A204.1 (cell line): Measurements from ENCODE around the gene TDRD3.

Experiments
- FAIRE-seq: peaks from 2 replicates; lab custom pipeline; 2012; peaks lifted over from hg19 to GRCh38; lab: Jason Lieb, UNC

TDRD3 gene

DNA sequence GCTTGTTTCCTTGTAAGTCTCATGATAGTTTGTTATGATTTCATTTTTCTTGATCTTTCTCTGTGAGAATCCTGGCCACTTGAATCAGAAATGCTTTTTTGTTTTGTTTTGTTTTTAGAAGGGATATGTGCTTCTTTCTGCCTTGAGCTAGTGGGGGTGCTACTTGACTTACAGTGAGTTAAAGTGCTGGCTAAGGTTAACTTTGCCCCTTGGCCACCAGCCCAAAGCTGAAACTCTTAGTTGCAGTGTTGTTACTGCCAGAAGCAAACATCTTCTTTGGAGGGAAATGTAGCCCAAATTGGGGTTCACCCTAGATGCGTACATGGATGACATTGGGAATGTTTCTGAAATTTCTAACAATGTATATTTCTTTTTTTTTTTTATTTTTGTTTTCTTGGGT, 57.4 kb downstream of the TDRD3 start:
- FAIRE-seq: no peak

DNA sequence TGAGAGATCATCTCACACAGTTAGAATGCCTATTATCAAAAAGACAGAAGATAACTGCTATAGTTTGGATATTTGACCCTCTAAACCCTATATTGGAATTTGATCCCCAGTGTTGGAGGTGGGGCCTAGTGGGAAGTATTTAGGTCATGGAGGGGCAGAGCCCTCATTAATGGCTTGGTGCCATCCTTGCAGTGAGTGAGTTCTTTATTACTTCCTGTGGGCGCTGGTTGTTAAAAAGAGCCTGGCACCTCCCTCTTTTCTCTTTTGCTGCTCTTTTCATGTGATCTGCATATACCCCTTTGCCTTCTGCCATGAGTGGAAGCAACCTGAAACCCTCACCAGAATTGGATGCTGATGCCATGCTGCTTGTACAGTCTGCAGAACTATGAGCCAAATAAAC, 66.8 kb downstream of the TDRD3 start:
- FAIRE-seq: no peak

DNA sequence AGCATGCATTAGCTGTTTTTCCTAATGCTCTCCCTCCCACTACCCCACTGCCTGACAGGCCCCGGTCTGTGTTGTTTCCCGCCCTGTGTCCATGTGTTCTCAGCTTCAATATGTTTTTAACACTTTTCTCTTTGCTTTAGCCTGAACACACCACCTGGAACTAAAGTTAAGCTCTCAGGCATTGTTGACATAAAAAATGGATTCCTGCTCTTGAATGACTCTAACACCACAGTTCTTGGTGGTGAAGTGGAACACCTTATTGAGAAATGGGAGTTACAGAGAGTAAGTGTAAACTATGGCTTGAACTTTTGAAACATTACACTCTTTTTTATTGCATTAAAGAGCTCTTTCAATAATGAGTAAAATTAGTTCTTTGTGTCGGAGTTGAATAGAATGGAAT, 70.1 kb downstream of the TDRD3 start:
- FAIRE-seq: no peak

DNA sequence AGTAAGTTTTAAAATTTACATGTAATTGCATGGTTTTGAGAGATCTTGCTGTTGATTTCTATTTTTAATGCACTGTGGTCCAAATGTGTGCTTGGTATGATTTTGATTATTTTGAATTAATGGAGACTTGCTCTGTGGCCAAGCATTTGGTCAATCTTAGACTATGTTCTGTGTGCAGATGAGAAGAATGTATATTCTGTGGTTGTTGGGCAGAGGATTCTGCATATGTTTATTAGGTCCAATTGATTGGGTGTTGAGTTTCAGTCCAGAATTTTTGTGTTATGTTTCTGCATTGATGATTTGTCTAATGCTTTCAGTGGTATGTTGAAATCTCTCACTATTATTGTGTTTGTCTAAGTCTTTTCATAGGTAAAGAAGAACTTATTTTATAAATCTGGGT, 82.3 kb downstream of the TDRD3 start:
- no peak for FAIRE-seq

DNA sequence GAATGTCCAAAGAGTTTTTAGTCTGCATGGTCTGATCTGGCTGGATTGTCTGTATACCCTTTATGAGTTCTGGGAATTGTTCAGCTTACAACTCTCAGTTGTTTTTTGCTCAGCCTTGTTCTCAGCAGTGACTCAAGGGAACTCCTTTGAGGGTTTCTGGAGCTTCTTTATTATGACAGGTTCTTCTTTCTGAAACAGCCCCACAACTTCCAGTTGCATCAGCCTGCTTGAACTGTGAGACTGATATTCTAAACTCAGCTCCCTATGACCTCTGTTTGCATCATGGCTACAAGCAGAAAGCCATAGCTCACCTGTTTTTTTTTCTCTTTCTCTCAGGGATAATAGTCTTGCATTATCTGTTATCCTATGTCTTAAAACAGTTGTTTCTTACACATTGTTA, 85.0 kb downstream of the TDRD3 start:
- no peak for FAIRE-seq

DNA sequence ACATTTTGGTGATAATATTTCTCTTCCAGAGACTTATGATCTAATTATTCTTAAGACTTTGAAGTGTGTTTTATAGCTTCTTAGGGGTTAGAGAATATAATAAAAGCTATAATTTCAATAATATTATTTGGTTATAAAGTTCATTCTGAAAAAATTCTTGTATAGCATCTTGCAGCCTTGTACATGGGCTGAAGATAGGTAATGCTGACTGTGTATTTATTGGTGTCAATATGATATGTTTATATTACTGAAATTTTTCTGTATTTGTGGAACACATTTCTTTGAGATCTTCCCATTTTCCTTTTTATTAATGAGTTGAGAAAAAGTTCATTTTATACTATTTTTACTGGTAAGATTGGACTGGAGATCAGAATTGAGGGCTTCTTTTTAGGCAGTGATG, 87.8 kb downstream of the TDRD3 start:
- FAIRE-seq: peak; percentile 14

DNA sequence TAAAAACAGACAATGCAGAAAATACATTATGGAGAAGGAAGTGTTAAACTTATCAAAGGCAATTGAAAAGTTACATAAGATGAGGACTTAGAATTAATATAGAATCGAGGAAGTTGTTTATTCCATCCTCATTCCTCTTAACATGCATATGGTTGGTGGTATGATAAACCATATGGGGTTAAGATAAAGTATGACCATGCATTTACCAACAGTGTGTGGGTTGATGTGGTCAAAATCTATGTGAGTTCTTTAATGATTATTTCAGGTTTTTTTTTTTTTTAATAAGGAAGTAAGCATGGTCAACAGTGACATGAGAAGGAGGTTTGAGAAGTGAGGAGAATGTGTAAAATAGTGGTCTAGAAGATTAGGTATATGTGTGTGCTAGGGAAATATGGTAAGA, 94.5 kb downstream of the TDRD3 start:
- no peak for FAIRE-seq

DNA sequence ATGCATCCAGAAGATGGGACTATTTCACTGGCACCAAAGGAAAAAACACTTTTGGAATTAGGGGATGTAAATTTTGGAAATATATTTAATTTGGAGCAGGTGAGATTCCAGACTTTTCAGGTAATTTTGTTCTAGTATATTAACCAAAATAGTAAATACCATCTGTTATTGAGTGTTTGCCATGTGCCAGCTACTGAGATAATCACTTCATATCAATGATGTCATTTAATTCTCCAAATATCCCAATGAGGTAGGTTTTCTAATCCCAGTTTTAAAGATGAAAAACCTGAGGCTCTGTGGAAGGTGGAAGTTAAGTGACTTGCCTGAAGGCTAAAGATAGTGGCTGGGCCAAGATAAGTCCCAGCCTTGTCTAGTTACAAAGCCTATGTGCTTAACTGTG, 95.2 kb downstream of the TDRD3 start:
- no peak for FAIRE-seq

DNA sequence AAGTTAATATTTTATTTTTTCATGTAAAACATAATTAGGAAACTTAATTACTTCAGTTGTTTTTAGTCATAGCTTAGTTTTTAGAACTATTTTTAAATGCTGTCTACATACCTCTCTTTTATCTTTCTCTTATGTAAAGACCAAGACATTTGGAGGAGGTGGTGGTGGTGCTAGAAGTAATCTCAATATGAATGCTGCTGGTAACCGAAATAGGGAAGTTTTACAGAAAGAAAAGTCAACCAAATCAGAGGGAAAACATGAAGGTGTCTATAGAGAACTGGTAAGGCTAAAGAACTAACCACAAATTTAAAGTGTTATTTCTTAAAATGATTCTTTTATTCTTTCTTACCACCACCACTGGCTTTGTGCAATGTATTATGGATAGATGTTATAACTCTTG, 97.3 kb downstream of the TDRD3 start:
- no peak for FAIRE-seq

DNA sequence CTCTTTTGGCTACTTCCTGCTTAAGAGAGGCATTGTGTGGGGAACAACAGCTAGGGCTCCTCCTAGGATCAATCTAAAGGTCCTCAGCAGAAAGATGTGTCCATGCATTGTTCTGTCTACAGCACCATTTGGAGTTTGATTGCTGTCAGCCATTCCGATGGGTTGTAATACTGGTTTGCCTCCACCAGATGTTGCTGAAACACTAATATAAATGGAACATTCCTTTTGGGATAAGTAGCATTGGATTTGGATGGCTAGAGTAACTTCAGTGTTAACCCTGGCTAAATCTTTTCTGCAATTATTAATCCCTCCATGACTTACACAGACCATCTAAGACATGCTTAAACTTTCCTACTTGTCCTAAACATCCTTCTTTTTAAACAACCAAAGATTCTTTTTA, 104.2 kb downstream of the TDRD3 start:
- FAIRE-seq: no peak

DNA sequence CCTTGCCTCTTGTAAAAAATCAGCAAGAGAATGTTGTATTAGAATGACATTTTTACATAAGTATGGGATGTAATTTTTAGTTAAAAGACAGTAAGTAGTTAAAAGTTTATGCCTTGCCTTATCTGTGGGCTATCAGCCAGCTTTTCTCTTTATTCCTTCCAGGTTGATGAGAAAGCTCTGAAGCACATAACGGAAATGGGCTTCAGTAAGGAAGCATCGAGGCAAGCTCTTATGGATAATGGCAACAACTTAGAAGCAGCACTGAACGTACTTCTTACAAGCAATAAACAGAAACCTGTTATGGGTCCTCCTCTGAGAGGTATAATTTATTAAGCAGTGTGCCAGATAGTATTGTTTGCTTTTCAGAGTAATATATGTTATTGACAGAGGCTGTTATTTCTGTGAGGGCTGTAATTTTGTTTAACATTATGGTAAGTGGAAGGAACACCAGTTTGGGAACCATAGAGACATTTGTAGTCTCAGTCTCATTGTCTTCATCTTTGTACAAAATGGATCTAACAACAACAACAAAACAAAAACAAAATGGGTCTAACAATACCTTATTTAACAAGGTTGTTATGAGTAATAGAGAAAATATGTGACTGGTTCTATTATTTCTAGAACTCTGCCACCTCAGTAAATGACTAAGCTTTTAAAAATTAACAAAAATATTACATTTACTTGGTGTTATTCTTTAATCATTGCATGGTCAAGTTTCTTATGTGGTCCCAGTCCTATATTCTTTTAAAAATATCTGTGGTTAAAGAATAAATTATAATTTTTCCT, 112.8 kb downstream of the TDRD3 start:
- no peak for FAIRE-seq

DNA sequence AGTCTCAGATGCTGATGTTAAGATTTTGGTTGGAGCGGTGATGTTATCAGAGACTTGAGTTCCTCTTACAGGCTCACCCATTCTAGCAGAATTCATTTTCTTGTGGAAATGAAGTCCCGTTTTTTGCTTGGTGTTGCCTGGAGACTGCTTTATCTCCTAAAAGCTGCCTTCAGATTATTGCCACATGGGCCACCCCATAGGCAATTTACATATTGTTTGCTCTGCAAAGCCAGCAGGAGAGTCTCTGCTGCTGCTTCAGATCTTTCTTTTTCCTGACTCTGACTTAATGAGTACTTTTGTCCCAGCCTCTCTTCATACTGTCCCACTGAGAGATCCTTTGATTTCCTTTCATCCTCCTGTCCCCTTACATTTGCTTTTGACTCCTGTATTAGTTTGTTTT, 114.6 kb downstream of the TDRD3 start:
- no peak for FAIRE-seq

DNA sequence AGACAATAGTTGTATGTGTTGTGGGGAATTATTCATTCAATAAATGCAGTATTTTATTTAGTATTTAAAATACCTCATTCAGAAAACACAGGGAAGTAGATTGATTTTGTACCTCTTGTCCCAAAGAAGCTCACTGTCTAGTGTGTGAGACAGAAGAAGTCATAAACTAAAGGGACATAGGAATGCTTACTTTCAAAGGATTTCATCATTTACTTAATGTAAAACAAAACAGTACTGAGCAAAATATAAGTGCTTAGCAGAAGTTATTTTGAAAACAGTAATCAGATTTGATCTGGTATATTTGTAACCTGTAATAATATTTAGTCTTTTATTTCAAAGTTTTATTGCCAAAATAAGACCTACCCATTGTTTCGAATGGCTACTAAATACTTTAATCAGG, 117.9 kb downstream of the TDRD3 start:
- FAIRE-seq: no peak

DNA sequence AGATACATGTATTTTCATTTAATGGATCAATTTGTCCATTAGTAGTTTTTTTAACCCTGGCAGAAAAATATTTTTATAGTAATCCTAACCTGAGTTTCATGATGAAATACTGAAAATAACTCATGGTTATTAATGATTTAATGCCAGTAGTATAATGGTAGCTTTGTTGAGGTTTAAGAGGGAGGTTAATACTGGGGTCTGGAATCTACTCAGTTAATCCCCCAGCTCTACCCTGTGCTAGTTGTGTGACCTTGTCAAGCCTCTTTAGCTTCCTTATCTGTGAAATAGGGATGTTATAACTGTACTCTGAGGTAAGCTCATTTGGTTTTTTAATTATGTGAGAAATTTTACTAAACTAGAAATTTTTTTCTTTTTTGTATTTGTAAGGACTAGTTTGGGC, 122.5 kb downstream of the TDRD3 start:
- no peak for FAIRE-seq

DNA sequence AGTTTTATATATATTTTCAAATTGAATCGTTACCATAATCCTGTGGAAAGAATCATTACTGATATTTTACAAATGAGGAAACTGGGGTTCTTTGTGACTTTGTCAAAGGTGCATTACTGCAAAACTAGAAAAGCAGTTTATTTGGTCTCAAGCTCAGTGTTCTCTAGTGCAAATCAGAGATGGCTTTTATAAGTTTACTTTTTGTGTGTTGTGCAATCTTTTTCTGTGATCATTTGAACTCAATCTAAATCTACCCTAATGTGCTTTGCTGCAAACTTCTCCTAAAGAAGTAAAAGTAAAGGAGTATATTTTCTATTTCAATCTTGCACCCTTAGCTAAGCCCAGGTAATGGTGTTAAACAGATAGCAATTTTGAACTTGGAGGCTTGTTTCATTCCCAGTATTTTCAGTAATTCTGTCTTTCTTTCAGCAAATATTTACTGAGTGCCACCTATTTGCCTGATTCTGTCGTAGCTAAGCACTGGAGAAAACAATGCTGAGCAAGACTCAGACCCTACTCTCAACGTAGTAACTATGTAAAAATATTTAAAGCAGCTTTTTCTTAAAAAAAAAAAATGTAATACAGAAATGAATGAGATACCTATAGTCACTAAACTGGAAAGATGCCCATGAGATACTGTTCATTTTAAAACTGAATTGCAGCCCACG, 124.0 kb downstream of the TDRD3 start:
- no peak for FAIRE-seq

DNA sequence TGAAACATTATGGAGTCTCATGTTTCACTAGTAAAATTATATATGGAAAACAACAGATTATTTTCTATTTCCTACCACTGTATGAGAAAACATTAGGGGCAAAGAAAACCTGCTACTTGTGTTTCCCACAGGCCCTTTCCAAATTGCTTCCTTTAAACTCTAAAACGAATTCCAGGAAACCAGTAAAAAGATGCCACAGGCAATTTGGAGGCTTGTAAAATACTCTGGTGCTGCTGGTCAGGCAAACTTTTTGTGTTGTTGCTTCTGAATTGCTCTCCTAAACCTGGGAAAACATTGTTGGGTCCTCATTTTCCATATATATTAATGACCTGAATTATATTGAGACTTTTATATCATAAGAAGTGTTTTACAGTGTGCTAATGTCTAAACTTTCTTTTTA, 141.5 kb downstream of the TDRD3 start:
- FAIRE-seq: no peak

DNA sequence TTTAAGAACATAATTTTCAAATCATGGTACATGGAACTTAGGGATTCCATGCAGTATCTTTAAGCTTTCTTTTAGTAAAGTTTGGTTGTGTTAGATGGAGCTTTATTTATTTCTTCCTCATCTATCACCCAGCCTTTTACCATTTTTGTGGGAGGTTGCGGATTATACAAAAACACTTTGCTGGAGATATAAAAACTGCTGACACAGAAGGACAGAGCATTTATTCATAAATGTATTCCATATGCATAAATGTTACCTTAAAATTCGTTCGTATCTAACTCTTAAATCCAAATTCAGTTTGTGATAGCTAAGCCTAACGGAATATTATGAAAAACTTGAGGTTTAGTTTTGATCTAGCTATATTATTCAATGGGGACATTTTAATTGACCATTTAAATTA, 143.3 kb downstream of the TDRD3 start:
- no peak for FAIRE-seq

DNA sequence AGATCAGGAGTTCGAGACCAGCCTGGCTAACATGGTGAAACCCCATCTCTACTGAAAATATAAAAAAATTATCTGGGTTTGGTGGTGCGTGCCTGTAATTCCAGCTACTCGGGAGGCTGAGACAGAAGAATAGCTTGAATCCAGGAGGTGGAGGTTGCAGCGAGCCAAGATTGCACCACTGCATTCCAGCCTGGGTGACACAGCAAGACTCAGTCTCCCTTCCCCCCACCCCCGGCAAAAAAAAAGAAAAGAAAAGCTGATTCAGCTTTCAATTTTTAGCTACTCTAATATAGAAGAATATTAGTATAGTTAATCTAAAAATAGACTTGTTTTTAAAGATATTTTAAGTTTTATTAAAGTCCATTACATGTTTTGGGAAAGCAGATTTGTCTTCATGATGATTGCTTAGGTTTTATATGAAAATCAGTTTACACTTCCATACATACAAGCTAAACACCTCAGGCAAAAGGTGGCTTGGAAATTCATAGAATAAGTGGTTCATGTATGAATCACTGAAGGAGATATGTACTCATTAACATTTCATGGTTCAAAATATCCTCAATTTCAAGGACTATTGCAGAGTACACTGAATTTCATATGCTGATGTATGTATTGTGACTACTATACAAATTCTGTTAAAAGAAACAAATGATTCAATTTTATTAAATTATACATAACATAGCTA, 165.2 kb downstream of the TDRD3 start:
- FAIRE-seq: no peak

DNA sequence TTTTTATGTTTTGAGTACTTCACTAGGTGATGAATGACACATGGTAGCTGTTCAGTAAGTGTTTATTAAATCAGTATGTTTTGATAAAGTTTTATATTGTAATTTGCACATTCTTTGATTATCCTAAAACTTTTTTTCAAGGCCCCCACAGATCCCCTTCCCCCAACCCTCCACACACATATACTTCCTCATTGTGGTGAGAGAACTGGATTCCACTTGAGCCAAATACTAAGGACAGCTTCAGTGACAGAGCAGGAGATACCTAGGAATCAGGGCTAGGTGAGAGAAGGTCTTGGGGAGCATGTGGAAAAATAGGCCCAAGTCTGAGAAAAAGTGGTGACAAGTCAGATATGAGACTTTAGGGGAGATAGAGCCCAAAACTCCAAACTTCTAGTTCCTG, 174.6 kb downstream of the TDRD3 start:
- FAIRE-seq: no peak

DNA sequence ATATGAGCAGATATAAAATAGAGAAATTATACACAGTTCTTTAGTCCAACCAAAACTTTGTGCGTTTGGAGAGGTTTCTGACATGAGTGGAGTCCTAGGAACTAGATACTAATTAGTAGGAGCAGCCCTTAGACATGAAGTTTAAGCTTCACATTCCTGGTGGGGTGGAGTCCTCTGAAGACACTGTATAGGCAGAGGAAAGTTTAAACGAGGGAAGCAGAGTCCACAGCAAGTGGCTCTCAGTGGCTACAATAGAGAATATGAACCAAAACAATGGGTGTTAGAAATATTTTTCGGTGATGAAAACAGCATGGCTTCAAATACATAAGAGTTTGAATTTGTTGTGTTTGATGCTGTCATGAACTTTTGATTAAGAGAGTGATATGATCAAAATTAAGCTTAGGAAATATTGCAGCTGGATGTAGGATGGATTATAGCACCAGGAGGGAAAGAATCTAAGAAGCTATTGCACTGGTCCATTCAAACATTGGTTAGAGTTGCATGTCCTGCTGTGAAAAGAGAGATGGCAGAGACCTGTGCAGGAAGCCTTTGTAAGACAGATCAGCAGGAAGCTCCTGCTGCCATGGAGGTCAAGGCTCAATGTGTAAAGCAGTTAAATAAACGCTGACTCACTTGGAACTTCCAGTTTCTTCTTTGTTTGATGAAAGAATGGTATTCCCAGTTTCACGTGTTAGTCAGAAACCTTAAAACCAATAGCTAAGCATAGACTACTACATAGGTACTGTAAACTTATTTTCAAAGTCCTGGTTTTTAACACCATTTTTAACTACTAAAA, 175.2 kb downstream of the TDRD3 start:
- no peak for FAIRE-seq

DNA sequence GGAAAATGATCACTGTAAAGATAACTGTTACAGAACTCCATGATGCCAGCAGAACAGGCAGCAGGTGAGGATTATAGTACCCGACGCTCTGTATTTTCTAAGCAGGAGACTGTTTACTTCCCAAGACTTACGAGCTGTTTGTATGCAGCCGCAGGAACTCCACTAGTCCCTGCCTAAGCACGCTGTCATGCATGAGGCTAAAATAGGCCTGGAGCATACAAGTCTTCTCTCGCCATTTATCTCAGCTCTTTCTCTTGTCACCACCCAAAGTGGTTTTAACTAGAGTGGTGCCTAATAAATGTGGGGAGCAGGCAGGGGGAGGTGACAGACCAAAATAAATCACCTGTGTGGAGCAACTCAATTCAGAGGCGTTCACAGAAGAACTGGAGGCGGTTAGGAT, 175.8 kb downstream of the TDRD3 start:
- no peak for FAIRE-seq

DNA sequence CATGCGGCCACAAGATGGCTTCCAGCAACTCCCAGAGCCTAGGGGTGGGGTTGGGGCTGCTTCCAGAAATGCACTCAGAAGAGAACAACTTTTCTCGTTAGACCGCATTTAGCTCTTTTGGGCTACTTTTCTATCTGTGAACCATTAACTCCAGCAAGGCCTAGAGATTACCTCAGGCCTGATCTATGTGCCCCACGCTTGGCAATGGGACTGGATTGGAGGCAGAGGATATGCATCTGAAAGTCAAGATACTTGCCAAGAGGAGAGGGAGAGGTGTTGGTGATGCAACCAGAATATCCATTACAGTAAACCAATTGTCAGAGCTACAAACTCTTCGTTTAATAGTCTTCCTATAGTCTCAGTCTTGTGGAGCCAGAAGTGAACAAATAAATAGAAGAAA, 177.7 kb downstream of the TDRD3 start:
- FAIRE-seq: no peak

DNA sequence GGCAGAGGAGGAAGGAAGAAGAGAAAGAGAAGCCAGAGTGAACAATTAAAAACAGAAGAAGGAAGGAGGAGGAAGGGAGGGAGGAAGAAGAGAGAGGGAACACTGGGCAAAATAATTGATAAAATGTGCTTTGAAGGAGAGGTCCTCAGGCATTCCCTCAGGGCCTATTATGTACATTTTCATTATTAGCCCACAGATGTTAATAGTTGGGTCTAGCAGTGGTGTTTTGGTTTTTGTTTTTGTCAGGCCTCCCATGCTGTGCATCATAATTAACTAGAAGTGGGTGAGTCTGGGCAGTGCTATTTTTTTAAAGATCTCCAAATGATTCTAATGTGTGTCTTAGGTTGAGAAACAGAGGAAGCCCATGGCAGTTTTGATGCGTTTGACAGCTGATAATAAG, 178.1 kb downstream of the TDRD3 start:
- no peak for FAIRE-seq
